Measurements from ENCODE around the gene KRTAP1-5.

- TF ChIP-seq EZH2 (IDR thresholded peaks at IDR 0.05; ENCODE audit: insufficient read depth, low read length) (no peak), CTCF (IDR thresholded peaks at IDR 0.05; ENCODE audit: insufficient read depth, low read depth, low read length) (no peak)
Observed at GRCh38 chr17:41073676-41074075, 46.7 kb upstream of the KRTAP1-5 start.
